HK-2 (cell line): ENCODE data around the gene TOR1AIP1.
A peak's percentile ranks its signal among the peaks of the same experiment; 100 is the strongest.

ENCODE experiments used
- DNase-seq: peaks from one replicate; pipeline ENCODE4 v3.0.0-alpha.2; 2018; ENCODE audit not compliant: unreplicated experiment

TOR1AIP1 gene

DNA sequence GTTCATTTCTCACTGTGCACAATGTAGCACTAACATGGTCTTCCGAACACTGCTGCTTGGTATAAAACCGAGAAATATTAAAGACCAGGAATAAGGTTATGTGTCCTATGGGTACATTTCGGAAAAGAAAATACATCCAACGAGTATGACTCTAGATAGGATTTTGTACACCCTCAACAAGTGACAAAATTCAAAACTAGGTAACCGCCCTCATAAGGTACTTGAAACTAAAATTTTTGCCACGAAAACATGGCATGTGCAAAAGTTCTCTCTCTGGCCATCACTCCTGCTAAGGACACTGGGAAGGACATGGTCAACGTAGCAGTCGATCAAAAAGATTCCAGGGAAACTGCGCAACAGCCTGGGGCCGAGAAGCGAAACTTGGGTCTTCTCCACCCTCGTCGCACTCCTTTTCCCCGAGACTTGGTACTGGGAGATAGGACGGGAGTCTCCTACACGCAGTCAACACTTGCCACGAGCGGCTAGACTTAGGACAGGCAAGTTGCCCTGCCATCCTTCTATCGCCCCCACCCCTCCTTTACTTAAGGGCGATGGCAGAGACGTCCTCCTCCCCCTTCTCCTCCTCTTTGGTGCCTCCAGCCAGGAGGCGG lies 338 bp upstream of the TOR1AIP1 start:
- DNase-seq: no peak

DNA sequence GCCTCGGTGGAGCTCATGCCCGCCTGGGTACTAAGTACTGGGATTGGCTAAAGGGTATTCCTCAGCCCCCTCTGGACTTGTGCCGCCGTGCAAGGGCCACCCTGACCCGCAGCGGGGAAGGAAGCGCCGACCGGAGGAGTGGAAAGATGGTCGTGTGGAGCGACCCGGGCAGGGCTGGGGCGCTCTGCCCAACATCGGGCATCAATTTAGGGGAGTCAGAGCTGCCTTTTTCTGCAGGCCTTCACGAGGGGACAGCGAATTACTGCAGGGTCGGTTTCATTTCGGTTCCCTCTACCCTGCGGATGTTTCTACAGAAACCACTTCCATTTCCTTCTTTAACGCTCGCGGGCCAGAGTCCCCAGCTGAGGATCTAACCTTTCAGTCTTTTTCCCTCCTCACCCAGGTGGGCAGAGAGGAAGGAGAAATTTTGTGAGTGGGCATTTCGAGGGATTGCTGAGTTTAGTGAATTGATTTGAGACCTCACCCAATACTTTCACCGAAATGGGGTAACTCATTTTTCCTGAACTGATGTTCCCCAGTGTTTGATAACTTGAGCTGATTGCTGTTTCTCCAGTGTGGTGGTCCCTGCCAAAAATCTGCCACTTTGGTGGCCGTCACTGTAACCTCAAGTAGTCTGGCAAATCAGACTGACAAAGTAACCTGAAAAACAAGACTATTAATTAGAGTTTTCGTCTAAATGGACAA lies 1.1 kb downstream of the TOR1AIP1 start:
- no peak for DNase-seq

DNA sequence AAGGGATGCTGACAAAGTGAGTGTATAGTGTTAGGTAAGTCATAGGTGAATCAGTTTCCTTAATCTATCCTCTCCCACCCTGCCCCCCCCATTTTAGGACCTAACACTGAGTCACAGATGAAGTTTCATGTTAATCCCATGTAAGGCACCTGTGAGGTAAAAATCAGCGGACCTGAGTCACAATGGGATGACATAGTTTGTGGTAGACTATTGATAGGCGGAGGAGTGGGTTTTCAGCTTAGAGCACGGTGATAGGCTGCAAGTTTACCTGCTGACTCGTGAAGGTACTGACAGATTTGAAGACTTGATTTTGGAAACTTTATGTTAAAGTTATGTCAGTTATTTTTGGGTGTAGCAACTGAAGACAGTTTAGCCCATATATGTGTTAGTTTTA lies 1.7 kb downstream of the TOR1AIP1 start:
- peak; percentile 38 for DNase-seq

DNA sequence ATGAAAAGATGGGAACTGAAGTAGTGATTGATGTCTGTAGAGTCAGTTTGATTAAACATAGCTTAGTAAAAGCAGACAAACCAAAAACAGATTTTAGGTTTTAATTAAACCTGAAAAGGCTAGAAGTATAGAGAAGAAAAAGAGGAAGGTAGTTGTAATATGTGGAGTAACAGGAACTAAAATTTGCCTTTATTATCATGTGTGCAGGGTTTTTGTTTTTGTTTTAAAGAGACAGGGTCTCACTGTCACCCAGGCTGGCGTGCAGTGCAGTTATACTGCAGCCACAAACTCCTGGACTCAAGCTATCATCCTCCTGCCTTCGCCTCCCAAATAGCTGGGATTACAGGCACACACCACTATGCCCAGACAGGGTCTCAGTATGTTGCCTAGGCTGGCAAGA lies 6.0 kb downstream of the TOR1AIP1 start:
- no peak for DNase-seq

DNA sequence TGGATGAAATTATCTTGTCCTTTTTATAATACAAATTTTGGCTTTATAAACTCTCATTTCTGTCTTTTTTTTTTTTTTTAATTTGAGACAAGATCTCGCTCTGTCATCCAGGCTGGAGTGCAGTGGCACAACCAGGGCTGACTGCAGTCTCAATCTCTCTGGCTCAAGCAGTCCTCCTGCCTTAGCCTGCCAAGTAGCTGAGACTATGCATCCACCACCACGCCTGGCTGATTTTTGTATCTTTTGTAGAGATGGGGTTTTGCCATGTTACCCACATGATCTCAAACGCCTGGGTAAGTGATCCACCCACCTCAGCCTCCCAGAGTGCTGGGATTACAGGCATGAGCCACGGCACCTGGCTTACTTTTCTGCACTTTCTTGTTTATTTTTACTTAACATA lies 7.5 kb downstream of the TOR1AIP1 start:
- DNase-seq: no peak

DNA sequence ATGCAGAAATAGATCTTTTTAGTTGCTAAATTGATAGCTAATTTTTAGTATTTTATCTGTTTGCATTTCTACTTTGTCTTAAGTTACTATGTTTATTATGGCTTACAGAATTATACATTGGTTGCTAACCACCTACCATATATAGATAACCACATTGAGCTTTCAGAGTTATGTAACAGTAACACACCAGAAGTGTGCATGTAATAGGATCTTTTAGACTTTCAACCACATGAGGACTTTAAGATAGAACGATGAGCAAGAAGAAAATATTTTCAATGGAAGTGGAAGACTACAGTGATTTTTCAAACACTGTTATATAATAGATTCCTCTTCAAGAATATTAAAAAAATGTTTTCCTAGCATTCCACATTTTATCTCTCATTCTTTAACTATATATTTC lies 28.8 kb downstream of the TOR1AIP1 start:
- no peak for DNase-seq

DNA sequence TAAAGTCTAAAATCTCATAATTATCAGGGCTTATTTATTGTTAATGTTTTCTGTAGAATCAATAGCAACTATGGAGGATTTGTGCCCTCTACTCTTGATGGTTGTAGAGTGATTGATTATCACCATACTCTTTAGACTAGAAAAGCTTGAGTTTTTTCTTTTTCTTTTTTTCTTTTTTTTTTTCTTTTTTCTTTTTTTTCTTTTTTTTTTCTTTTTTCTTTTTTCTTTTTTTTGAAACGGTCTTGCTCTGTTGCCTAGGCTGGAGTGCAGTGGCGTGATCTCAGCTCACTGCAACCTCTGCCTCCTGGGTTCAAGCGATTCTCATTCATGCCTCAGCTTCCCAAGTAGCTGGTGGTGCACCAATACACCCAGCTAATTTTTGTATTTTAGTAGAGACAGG lies 29.7 kb downstream of the TOR1AIP1 start:
- DNase-seq: no peak

DNA sequence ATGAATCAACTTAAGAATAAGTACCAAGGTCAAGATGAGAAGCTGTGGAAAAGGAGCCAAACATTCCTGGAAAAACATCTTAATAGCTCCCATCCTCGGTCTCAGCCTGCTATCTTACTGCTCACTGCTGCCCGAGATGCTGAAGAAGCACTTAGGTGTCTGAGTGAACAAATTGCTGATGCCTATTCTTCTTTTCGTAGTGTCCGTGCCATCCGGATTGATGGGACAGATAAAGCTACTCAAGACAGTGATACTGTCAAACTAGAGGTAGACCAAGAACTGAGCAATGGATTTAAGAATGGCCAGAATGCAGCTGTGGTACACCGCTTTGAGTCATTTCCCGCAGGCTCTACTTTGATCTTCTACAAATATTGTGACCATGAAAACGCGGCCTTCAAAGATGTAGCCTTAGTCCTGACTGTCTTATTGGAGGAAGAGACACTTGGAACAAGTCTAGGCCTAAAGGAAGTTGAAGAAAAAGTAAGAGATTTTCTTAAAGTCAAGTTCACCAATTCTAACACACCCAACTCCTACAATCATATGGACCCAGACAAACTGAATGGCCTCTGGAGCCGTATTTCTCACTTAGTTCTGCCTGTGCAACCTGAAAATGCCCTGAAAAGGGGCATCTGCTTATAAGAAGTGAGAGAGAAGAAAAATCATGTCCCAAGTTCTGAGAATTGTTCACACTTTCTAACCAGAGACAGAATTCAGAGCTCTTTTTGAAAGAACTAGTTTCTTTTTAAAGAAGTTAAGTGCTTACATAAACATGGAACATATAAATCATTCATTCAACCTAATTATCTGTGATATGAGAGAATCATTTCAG lies 35.7 kb downstream of the TOR1AIP1 start:
- no peak for DNase-seq

DNA sequence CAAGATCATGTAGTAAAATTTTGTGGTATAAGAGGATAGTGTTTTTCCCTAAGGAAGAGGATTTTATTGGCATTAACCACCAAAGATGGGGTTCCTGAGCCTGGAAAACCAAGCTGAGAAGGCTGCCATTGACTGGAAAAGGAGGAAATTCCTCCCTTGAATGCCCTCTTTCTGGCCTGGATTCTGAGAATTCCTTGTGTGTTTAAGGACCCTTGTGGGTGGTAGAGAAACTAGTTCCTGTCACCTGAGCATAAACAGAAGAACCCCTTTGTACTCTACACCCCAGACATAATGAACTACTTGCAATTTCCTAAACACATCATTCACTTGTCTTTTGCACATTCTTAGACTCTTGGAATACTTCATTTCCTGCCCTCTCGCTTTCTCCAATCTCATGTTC lies 39.4 kb downstream of the TOR1AIP1 start:
- DNase-seq: no peak

DNA sequence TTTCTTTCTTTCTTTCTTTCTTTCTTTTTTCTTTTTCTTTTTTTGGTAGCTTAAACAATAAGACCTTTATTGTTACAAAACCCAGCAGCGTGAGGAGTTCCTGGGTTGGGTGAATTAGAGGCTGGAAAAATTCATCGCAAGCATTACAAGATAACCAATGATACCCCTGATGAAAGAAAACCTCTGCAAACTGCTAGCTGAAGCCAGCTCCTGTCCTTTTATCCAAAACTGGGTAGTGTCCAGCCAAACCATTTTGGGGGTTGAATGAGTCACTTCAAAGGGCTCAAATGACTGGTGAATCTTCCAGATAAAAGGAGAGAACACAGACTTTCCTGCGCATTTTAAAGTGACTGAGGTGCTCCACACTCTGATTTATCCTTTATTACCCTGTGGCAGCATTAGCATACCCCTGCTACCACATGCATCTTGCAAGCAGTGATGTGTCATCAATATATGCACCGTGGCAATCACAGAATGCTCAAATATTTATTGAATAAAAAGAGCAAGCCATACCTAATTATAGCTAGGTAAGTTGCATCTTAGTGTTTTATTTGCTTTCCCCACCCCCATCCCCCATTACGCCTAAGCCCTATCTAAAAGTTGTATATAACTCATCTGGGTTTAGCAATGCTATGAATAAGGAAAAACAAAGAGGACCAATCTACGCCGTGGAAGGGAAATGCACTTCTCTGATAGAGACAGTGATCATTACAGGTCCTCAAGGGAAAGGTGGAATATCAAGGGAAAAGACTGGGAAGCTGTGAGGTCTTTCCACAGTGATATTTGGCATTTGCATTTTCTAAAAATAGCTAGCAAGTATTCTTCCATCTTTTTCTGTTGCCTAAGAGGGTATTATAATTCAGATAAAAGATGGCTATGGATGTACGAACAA lies 40.1 kb downstream of the TOR1AIP1 start:
- no peak for DNase-seq

DNA sequence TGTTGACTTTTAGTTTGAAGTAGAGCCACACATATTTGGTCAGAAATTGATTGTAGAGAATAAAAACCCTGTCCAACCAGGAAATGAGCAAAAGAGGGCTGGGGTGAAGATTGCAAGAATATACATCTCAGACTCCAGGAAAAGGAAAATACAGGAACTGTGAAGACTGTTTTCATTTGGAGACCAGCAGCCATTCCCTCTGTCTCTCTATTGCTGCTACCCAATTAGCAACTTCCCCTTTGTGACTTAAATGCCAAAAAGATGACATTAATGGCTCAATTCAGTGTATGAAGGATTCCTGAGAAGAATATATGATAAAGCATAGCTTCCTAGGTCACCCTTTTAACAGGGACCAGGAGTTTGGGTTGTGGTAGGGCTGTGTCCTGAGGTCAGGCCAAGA lies 40.9 kb downstream of the TOR1AIP1 start:
- no peak for DNase-seq

DNA sequence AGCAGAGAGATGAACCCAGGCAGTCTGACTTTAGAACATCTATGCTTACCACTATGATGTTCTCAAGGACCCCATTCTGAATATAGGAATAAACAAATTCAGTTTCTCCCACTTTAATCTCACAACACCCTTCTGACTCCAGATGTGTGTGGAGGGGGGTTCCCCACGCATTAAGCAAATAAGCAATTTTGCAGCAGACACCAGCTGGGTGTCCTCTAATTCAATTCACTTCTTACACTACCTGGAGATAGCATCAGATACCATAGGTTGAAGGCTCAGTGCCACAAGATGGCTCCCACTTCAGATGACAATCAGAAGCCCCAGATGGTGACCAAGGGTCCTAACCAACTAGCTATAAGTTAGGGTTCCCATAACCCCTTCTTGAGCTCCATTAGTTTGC lies 42.2 kb downstream of the TOR1AIP1 start:
- DNase-seq: no peak

DNA sequence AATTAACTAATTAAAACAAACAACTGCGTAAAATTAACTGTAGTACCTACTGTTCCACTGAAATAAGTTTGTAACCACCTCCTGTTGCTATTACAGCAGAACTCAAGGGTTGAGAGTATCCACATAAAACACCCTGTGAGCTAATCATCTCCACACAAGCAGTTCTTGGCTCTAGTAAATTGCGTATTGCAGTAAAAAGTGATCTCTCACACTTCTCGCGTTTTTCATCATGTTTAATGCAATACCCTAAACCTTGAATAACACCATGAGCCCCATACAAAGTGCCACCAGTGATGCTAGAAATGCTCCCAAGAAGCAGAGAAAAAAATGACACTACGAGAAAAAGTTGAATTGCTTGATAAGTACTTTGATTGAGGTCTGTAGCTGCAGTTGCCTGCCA lies 43.2 kb downstream of the TOR1AIP1 start:
- no peak for DNase-seq

DNA sequence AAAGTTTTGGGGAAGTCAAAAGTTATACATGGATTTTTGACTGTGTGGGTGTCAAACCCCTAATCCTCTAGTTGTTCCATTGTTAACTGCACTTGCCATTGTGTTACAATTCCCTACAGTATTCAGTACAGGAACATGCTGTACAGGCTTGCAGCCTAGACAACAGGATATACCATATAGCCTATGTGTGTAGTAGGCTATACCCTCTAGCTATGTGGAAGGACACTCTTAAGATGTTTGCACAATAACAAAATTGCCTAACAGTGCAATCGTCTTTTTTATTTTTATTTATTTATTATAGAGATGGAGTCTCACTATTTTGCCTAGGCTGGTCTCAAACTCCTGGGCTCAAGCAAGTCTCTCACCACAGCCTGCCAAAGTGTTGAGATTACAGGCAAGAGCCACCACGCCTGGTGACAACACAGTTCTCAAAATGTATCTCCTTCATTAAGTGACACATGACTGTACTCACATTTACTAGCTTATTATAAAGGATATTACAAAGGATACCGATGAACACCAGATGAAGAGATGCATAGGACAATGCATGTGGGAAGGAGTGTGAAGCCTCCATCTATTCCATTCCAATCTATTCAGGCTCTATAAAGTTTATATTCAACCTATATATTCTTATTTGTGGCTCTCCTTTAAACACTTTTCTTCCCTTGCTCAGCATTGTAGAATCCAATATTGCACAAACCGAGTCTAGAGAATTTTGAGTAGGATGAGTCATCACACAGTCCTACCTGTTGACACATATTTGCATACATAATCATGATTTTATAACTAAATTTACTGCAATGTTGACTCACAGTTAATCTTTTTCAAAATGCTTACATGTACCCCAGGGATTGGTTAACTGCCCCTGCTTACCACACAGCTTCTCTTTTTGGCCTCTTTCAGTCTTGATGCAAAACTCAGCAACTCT lies 44.1 kb downstream of the TOR1AIP1 start:
- no peak for DNase-seq

DNA sequence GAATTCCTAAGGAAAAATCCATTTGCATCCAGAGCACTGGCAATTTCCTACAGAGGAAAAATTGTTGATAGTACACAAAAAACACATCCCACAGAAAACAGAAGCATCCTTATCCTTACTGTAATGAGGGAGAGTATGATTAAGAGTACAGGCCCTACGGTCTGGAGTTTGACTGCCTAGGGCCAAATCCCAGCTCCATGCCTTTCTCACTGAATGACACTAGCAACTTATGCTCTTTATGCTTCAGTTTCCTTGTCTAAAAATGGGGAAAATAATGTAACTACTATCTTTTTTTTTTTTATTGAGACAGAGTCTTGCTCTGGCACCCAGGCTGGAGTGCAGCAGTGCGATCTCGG lies 44.7 kb downstream of the TOR1AIP1 start:
- no peak for DNase-seq

DNA sequence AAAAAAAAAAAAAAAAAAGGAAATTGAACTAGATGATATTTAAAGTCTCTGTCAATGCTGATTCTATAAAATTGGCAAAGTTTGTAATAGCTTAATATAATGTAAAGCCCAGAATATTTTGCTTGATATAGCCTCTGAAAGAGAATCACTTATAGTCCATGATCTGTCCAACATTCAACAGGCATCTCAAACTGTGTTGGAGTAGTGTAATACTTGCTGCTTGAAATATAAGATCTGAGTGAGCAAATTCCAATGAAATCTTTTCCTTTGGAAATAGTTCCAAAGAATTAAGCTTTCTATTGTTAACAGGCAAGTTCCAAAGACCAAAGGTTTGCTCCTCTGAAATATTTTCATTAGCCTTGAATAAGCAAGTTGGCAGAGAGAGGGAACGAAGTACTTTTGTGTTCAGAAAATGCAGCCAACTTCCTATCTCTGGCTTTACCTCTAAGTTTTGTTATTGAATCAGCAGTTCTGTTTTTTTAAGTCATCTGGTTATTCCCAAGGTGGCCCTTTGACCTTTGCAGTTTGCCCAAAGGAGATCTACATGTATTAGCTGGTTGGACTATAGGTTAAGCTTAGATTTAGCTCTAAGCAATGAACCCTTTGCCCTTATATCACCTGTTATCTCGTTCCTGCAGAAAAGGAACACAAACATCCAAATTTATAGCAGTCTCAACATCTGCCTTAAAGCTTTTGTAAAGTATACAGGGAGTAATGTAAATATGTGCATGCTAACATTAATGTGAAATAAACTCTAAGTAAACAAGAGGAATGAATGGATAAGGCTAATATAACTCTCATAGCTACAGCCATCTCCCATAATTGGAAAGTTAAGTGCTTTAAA lies 48.1 kb downstream of the TOR1AIP1 start:
- DNase-seq: no peak

DNA sequence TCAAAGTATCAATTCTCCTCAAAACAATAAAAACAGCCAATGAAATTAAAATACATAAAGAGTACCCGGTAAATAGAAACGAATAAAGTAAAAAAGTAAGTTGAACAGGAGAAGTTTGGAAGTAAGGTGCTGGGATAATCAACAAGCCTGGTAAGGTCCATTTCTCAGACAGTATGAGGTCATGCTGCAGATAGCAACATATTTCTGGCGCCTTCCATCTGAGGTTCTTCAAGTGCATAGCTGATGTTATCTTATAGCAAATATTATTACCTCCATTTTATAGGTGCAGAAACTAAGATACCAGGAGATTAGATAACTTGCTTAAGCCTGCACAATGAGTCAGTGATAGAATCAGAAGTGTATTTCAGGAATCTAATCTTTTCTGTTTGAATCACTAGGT lies 48.8 kb downstream of the TOR1AIP1 start:
- DNase-seq: no peak

DNA sequence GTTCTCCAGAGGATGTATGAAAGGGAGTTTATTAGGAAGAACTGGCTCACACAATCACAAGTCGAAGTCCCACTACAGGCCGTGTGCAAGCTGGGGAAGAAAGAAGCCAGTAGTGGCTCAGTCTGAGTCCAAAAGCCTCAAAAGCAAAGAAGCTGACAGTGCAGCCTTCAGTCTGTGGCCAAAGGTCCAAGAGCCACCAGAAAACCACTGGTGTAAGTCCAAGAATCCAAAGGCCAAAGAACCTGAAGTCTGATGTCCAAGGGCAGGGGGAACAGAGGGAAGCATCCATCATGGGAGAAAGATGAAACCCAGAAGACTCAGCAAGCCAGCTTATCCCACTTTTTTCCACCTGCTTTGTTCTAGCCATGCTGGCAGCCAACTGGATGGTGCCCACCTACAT lies 51.1 kb downstream of the TOR1AIP1 start:
- DNase-seq: no peak

DNA sequence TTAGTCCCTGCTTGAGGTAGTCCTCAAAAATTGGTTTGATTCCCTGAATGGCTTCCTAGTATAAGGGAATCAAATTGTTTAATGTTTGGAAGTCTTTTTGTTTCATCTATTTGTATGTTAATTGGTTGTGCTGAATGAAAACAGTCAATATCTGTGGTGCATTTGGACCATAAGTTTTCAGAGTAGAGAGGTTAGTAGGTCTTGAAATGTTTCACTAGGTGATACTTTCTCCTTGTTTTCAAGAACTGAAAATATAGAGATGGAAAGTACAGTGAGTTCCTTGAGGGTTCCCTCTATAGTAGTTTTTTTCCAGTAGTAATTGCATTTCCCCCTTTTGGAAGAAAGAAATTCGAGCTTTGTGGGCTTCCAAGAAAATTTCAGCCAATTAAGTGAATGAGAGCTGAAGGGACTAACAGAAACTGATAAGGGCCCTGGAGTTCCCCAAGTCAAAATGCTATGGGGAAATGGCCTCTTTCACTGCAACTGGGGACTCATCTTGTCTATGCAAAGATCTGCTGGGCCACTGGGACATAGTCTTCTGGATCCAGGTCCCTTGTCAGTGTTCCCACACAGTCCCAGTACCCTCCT lies 53.9 kb downstream of the TOR1AIP1 start:
- DNase-seq: no peak
